ENCODE data around the gene SVIL. TPM values are rescaled to one million over a fixed set of nuclear protein-coding genes. Genes with fewer than 3 reads are reported as not detected.

The SVIL gene
- total RNA-seq: 1,000 to 10,000 TPM in 1 of 3 donors, 10 to 100 TPM in 2; 67.6 to 1,278 (median 86.0) TPM
- long read RNA-seq, donor 1, partial matches to known transcripts: 339 of 447 reads
- long read RNA-seq, donor 1, other reads (novel, unspliced or antisense): 104 of 447 reads
- long read RNA-seq, donor 2, partial matches to known transcripts: 15 of 29 reads
- long read RNA-seq, donor 2, other reads (novel, unspliced or antisense): 13 of 29 reads

GRCh38 chr10:29634764-29635625 lies at the start of gene SVIL:
Gene SVIL (minus strand): TSS chr10:29634971. CDS start chr10:29555058, 79,913 bp downstream.
- H3K4me1 ChIP-seq (ENCODE audit: low read depth): peaks cover 41% of the 10 kb centered on the region
- intact Hi-C loops (cut with DNase I, micrococcal nuclease): loop anchor here in 1 of 2 donors (10.0 kb wide), 1 partner anchor 100 kb away; no protein-coding TSS in a partner anchor
- TF ChIP-seq CTCF (IDR thresholded peaks at IDR 0.05): no peak
- H3K4me3 ChIP-seq: no peak within 1 kb of the TSS
- peak; percentile 75 for ATAC-seq
- H3K36me3 ChIP-seq (ENCODE audit: low read depth): no peaks in the 10 kb centered on the region
- no peaks in the 10 kb centered on the region for H3K9me3 ChIP-seq
- peak; percentile 63 to 67 (median 67) for DNase-seq

- intact Hi-C loops (cut with DNase I, micrococcal nuclease): no loop called here
- ATAC-seq (peak; percentile 93), DNase-seq (peak in 1 of 3 donors; percentile 20)
- Histone ChIP-seq H3K4me1 (ENCODE audit: low read depth) (no peaks in the 10 kb centered on the region), H3K36me3 (ENCODE audit: low read depth) (no peaks in the 10 kb centered on the region), H3K4me3 (no peak overlapping the region), H3K9me3 (peaks cover 8% of the 10 kb centered on the region)
- TF ChIP-seq CTCF (IDR thresholded peaks at IDR 0.05): no peak
These were observed 47.1 kb upstream of the SVIL start for GRCh38 chr10:29681676-29682448.

GRCh38 chr10:29680091-29680490 lies 45.3 kb upstream of the SVIL start:
- DNase-seq (no peak), ATAC-seq (no peak)
- intact Hi-C loops (cut with DNase I, micrococcal nuclease): no loop called here
- no peak for TF ChIP-seq CTCF (IDR thresholded peaks at IDR 0.05)
- Histone ChIP-seq H3K4me1 (ENCODE audit: low read depth) (no peaks in the 10 kb centered on the region), H3K36me3 (ENCODE audit: low read depth) (no peaks in the 10 kb centered on the region), H3K9me3 (peaks cover 25% of the 10 kb centered on the region), H3K4me3 (no peak overlapping the region)

- DNase-seq (no peak), ATAC-seq (no peak)
- intact Hi-C loops (cut with DNase I, micrococcal nuclease): no loop called here
- Histone ChIP-seq H3K9me3 (peaks cover 25% of the 10 kb centered on the region), H3K4me3 (no peak overlapping the region), H3K36me3 (ENCODE audit: low read depth) (no peaks in the 10 kb centered on the region), H3K4me1 (ENCODE audit: low read depth) (no peaks in the 10 kb centered on the region)
- no peak for TF ChIP-seq CTCF (IDR thresholded peaks at IDR 0.05)
These were observed 42.0 kb upstream of the SVIL start for GRCh38 chr10:29676732-29677131.

GRCh38 chr10:29675984-29676383 lies 41.2 kb upstream of the SVIL start:
- Histone ChIP-seq H3K9me3 (peaks cover 25% of the 10 kb centered on the region), H3K36me3 (ENCODE audit: low read depth) (no peaks in the 10 kb centered on the region), H3K4me1 (ENCODE audit: low read depth) (no peaks in the 10 kb centered on the region), H3K4me3 (no peak overlapping the region)
- ATAC-seq: no peak
- intact Hi-C loops (cut with DNase I, micrococcal nuclease): no loop called here
- no peak for DNase-seq
- TF ChIP-seq CTCF (IDR thresholded peaks at IDR 0.05): no peak
